GM19468 (cell line): Measurements from ENCODE around the gene PRKACB.
"Not testable (repeated sequence)": the region's sequence is repeated elsewhere in the genome, so short reads cannot be mapped to it uniquely, and the experiment has no call there.

ENCODE experiments used
- ATAC-seq: cut with Tn5 transposase; IDR thresholded peaks from one replicate; pipeline ENCODE4 v1.9.1; 2021; ENCODE audit warnings: mild to moderate bottlenecking, moderate library complexity, moderate number of reproducible peaks; ENCODE audit not compliant: unreplicated experiment; ENCODE audit errors: extremely low read depth

Gene PRKACB

DNA sequence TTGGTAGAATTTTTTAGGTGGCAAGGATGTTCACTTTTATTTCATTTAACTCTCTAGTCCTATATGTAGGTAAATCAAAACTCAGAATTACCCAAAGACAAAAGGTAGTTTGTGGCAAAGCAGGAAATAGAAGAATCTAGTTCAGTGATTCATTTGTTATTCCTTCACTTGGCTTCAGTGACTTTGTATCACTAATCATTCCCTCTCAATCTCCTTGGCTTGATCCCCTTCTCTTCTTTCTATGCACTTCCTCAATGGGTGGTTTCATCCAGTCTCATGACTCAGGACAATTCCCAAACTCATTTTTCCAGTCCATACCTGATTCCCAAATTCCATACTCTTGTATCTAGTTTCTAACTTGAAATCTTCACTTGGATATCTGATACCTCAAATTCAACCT lies 64.9 kb downstream of the PRKACB start:
- ATAC-seq: no peak

DNA sequence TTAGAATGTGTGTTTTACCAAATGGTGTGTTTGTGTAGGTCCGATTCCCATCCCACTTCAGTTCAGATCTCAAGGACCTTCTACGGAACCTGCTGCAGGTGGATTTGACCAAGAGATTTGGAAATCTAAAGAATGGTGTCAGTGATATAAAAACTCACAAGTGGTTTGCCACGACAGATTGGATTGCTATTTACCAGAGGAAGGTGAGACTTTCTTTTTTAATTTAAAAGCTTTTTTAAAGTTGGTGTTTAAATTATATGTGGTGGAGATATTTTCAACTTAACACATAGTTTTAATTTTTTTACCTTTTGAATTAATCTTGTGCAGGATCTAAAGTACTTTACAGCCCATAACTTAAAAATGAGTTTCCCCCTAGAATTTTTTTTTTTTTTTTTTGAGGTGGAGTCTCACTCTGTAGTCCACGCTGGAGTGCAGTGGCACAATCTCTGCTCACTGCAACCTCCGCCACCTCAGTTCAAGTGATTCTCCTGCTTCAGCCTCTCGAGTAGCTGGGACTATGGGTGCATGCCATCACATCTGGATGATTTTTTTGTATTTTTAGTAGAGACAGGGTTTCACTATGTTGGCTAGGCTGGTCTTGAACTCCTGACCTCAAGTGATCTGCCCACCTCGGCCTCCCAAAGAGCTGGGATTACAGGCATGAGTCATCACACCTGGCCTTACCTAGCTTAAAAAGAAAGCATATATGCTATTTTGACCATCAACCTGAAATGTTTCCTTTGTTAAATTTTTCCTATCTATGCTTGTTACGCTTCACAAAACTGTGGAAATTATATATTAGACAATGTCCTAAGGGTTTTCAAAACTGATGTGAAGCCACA lies 70.3 kb downstream of the PRKACB start:
- ATAC-seq: no peak

DNA sequence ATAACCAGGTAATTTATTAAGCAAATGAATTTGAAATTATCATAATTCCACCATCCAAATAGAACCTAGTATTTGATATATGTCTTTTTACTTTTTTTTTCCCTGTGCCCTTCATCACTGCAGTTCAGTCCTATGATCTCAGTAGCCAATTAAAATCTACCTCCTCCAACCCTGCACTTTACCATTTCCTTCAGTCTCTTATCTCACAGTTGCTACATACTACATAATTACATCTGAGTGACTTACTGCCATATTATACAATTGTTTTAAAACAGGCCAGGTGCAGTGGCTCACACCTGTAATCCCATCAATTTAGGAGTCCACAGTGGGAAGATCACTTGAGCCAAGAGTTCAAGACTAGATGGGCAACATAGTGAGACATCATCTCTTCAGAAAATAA lies 73.2 kb downstream of the PRKACB start:
- ATAC-seq: no peak

DNA sequence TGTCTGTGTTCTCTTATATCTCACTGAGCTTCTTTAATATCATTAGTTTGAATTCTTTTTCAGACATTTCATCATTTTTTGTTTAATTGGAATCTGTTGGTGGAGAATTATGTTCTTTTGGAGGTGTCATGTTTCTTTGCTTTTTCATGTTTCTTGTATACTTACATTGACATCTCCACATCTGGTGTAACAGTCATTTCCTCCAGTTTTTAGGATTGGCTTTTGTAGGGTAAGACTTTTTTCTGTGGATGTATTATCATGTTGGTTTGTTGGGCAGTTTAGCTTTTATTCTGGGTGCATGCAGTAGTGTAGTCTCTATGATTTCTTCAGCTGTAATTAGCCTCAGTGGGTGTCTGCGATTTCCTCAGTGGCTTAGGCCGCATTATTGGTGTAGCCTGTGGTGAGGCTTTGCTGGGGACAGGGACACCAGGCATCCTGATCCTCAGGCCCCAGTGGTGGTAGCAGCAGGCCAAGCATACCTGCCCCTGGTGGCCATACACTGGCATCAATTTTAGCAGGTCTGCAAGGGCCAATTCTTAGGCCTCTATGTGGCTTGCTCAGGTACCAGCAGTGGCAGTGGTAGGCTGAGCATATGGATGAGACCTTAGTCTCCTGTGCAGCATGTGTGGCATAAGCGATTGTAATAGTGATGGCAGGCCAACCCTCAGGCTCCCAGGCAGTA lies 79.8 kb downstream of the PRKACB start:
- ATAC-seq: no peak

DNA sequence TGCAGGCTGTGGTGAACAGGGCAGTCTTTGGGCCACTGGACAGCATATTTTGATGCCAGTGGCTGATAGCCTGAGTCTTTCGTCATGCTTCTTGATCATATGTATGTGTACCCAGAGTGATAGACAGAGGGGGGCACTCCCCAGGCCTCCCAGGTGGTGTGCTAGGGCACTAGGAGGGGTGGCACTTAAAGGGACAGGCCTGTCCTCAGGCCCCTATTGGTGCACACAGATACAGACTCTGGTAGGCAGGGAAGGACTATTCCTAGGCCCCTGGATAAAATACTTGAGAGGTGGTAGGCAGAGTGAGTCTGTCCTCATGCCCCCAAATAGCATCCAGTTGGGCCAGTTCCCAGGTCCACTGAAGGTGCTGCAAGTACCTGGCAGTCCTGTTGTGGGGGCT lies 80.8 kb downstream of the PRKACB start:
- ATAC-seq: no peak

DNA sequence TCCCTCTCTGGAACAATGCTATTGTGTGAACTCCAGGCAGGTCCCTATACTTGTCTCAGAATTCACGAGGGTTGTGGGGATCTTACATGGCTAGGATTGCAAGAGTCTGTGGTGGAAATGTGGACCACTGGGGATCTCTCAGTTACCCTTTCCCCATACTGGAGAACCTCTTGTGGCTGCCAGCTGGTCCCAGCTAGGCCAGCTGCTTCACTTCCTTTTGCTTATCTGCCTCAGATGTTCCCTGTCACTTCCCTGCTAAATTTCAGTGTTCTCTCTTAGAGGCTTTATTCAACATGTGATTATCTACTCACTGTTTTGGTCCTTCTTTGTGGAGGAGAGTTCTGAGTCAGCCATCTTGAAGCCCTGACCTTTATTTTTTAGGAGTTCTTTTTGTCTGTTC lies 81.6 kb downstream of the PRKACB start:
- ATAC-seq: no peak

DNA sequence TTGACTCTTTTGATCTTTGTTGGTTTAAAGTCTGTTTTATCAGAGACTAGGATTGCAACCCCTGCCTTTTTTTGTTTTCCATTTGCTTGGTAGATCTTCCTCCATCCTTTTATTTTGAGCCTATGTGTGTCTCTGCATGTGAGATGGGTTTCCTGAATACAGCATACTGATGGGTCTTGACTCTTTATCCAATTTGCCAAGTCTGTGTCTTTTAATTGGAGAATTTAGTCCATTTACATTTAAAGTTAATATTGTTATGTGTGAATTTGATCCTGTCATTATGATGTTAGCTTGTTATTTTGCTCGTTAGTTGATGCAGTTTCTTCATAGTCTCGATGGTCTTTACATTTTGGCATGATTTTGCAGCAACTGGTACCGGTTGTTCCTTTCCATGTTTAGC lies 88.6 kb downstream of the PRKACB start:
- ATAC-seq: not testable (repeated sequence)

DNA sequence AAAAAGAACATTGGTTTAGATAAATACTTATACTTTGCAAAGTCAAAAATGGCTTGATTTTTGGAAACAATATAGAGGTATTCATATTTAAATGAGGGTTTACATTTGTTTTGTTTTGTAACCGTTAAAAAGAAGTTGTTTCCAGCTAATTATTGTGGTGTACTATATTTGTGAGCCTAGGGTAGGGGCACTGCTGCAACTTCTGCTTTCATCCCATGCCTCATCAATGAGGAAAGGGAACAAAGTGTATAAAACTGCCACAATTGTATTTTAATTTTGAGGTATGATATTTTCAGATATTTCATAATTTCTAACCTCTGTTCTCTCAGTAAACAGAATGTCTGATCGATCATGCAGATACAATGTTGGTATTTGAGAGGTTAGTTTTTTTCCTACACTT lies 92.2 kb downstream of the PRKACB start:
- no peak for ATAC-seq

DNA sequence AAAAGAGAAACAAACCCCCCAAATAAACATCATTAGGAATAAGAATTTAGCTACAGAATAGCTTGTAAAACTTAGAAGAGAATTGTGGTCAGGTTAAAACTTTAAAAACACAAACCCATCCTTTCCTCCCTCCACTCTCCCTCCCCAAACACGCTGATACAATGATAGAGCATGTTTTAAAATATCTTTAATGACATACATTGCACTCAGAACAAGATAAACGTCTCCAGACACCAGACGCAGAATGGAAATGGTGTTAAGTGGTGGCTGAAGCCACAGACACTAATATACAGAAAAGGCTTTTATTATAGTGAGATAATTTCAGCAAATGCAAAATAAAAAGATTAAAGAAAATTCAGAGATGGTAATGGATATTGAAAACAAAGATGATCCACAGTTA lies 98.6 kb downstream of the PRKACB start:
- no peak for ATAC-seq

DNA sequence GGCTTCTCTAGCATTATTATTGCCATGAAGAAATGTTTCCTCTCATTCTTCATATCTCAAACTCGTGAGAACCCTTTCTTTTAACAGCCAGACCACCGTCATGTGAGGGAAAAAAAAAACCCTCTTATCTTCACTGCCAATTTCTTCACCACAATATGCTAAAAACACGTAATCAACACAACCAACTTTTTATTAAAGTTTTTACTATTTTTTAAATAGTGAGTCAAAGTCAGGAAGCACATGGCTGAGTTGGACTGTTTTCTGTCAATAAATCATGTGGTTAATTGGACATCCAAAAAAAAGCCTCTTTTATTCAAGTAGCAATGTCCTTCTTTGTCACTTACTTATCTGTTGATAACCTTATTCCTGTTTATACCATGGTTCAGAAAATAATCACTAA lies 101.5 kb downstream of the PRKACB start:
- no peak for ATAC-seq

DNA sequence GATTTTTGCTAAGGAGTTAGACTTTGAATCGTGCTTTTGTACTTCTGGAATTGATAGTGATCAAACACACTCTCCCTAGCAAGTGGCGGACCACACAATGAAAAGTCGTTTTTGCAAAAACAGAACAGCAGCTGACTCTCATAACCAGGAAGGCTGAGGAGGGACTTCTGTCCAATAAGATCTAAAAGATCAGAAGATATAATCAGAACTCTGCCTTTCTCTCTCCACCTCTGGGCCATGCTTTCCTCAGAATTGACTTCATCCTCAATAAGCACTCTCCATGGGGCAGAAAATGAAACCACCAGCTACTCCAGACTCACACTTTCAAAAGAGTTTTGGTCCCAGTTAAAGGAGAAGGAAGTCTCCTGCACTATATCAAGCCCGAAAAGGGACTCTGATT lies 102.1 kb downstream of the PRKACB start:
- no peak for ATAC-seq

DNA sequence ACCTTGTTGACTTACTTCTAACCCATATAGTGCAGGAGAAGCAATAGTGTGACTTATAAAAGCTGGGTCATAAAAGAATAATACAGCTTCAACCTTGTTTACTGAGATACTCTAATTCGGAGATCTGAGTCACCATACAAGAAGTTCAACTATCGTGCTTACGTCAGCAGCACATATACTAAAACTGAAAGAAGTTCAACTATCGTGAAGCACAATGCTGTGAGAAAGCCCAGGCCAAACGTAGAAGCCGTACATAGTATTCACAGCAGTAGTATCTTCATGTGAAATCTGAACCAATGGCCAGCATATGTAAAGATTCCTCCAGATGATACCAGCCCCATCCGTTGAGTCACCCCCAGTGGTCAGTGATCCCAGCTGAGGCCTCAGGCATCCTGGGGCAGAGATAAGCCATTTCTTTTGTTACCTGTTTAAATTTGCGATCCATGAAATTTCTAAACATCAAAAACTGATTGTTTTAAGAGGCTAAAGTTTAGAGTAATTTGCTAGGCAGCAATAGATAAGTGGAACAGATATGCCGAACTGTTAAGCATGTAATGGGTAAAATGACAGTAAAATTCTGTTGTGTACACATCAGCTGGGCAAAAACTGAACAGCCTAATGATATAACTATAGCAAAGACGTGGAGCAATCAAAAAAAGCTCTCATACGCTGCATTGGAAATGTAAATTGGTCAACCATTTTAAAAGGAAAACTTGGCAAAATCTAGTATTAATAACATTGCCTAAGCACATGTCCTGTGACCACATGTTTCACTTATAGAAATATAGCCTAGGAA lies 103.6 kb downstream of the PRKACB start:
- no peak for ATAC-seq

DNA sequence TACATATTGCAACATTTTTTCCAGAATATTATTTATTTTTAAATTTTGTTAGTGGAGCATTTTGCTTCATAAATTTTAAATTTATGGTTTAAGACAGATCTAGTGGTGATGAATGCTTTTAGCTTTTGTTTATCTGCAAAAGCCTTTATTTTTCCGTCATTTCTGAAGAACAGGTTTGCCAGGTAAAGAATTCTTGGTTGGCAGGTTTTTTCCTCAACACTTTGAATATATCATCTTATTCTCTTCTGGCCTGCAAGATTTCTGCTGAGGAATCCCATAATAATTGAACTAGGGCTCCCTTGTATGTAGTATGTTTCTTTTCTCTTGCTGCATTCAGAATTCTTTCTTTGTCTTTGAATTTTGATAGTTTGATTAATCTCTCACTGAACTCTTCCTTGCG lies 106.6 kb downstream of the PRKACB start:
- ATAC-seq: no peak

DNA sequence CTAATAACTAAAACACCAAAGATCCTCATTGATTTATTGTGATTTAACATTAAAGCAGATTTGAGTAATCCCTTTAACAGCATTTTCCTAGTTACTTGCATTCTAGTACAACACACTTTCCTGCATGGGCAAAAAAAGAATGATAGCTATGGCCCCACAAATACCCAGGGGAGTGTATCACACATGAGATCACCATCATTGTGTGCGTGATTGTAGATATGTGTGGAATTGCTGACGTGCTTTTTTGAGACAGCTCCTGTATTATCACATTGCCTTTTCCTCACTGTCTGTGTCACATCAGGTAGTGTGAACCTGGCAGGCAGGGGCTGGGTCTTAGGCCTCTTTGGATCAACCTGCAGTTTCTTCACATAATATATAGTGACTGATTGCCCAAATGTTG lies 109.0 kb downstream of the PRKACB start:
- ATAC-seq: no peak

DNA sequence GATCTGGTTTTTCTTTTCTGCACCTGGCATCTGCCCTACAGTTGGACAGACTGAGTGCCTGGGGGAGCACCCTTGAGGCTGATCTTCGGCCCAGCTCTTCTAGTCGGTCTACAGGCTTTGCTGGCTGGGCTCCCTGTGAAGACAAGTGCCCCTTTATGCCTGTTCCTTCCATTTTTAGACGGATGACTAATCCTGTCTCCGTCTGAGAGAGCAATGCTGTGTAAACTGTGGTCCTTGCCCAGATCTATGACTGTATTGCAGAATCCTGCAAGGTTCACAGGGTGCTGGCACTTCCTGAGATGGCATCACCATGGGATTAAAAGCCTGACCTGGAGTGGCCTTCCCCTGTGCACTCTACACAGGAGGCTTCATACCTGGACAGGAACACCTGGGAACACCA lies 109.8 kb downstream of the PRKACB start:
- ATAC-seq: no peak

DNA sequence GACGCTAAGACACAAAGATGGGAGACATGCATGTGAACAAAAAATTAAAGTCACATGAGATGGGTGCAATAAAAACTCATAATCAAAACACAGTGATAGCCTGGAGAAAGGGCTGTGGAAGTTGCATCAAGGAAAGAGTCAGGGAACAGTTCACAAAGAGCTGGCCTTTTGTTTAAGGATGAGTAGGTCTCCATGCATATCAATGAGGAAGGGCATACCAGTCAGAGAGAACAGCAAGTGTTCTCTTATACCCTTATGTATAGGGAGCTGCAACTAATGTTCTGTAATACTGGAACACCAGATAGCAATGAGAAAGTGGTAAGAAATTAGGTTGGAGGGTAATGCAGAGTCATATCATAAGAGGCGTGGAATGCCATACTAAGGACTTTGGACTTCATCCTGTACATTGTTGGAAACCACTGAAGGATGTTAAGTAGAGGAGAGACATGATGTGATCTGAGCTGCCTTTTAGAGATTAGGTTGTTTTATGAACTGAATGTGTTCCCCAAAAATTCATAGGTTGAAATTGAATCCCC lies 110.7 kb downstream of the PRKACB start:
- ATAC-seq: no peak

DNA sequence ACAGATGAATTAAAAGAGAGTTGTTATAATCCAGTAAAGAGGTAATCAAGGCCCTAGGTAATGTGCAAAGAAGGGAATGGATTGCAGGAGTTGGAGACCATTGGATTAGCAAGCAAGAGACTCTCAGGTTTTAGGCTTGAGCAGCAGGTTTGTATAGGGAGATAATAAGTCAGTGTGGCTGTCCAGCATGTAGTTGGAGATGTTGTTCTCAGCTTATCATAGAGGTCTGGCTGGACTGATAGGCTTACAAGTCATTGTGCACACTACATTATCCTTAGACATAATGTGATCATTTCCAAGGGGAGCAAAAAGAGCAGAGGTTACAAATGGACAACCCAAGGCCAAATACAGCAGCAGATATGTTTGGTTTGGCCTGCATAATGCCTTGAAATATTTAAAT lies 111.5 kb downstream of the PRKACB start:
- ATAC-seq: no peak

DNA sequence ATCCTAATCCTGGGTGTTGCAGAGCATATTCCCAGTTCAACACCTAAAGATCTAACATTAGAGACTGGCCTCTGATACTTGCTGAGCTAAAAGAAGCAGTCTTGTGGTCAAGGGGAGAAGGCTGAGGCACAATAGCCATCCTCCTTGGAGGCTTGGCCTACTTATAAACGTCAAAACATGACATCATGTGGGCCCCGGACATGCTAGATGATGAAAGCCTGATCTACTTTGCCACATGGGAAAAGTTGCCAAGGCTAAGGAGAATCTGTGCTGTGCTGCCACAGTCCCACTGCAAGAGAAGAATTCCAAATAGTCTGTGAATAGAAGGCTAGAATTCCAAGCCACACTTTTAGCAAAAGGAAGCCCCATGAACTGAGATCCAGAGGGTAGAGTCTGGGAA lies 113.5 kb downstream of the PRKACB start:
- no peak for ATAC-seq

DNA sequence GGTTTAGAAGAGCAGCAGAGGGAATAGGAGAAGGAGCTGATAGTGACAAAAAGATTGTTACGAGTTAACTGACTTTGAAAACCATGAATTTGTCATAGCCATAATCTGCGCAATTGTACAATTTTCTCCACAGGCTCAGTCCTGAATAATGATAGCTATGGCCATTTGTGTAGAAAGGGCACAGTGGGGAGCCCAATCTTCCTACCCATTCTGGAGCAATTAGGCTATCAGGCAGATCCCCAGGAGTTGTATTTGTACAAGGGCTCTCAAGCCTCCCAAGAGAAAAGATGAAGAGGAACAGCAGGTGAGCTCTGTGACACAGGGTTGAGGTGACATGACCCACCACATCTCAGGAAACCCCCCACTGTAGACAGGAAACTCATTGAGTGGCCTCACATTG lies 115.3 kb downstream of the PRKACB start:
- ATAC-seq: no peak

DNA sequence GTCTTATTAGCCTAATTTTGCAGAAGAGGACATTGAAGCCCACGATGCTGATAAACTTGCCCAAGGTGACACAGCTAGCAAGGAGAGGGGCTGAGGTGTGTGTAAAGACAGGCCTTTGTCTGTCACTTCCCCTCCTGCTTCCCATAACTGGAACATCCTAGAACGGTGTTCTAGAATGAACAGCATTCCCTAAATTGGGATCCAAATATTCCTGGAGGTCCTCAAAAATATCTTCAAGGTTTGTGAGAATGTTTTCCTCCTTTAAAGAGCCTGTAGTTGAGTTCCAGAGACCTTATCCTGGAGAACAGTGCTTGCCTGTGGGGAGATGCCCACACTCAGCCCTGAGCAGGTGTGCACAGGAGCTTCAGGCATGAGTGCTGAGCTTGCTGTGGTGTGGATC lies 115.9 kb downstream of the PRKACB start:
- ATAC-seq: no peak
